ENCODE results near the gene PLXNA2.

The PLXNA2 gene

GRCh38 chr1:208108213-208108608 lies 136.0 kb downstream of the PLXNA2 start:
- DNase-seq = no peak

- DNase-seq = no peak
Measured at GRCh38 chr1:208107425-208108212, 136.6 kb downstream of the PLXNA2 start.

DNA sequence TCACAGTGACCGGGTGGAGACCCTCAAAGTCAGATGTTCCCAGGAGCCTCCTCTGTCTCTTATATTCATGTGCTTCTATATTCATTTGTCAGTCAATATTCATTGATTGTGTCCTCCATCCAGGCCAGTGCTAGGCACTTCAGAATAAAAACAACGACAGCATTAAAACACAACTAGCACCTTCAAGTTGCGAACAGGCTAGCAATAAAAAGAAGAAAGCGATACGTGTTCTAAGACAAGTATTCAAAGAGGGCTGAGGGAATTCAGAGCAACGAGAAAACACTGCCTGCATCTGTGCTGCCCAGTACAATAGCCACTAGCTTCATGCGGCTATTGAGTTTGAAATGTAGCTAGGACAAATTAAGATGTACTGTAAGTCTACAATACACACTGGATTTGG lies 138.0 kb downstream of the PLXNA2 start:
- DNase-seq = no peak

- no peak for DNase-seq
Measured at GRCh38 chr1:208105756-208106155, 138.4 kb downstream of the PLXNA2 start.

DNA sequence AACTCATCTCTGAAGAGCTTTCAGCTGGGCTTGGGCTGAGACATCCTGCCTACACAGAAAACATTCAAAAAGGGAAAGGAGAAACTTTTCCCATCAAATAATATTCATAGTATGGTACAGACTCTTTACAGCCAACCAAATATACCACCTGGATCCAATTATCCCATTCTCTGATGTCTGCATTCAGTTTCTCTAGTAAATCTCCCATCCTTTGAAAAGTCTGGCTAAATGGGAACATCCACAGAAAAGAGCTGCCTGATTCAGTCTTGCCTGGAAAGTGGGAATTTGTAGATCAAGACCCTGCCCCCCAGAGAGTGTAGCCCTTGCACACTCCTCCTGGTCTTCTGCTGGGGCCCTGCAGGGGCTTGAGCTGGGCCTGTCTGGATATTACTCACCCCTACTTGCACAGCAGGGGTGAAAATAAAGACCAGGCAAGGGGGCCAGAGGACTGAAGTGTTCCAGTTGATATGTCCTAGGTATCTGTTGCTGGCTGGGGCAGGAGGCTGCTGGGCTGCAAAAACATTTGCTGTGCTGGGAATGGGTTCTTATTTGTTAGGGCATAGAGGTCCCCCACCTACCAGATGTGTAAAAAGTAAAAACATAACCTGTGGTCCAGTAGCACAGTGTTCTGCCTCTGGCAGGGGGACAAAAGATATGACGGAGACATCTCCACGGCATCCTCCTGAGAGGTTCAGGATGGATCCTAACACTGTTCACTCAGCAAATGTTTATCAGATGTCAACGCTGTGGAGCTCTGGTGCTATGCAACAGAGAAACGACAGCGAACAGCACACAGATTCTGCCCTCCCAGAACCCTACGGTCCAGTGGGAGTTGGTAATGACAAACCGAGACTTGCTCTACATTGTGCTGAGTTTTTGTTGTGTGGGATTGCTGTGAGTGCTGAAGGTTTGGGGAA lies 140.3 kb downstream of the PLXNA2 start:
- DNase-seq = no peak

GRCh38 chr1:208101661-208102431 lies 142.3 kb downstream of the PLXNA2 start:
- DNase-seq = no peak

GRCh38 chr1:208100906-208101305 lies 143.3 kb downstream of the PLXNA2 start:
- DNase-seq = no peak

DNA sequence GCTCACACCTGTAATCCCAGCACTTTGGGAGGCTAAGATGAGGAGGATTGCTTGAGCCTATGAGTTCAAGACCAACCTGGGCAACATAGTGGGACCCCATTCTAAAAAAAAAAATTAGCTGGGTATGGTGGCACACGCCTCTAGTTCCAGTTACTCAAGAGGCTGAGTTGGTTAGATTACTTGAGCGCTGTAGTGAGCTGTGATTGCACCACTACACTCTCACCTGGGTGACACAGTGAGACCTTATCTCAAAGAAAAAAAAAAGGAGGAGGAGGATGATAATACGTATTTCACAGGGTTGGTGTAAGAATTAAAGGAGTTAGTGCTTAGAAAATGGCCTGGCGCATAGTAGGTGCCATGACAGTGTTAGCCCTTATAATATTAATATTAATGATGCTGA lies 144.1 kb downstream of the PLXNA2 start:
- no peak for DNase-seq

GRCh38 chr1:208098773-208099172 lies 145.4 kb downstream of the PLXNA2 start:
- no peak for DNase-seq

DNA sequence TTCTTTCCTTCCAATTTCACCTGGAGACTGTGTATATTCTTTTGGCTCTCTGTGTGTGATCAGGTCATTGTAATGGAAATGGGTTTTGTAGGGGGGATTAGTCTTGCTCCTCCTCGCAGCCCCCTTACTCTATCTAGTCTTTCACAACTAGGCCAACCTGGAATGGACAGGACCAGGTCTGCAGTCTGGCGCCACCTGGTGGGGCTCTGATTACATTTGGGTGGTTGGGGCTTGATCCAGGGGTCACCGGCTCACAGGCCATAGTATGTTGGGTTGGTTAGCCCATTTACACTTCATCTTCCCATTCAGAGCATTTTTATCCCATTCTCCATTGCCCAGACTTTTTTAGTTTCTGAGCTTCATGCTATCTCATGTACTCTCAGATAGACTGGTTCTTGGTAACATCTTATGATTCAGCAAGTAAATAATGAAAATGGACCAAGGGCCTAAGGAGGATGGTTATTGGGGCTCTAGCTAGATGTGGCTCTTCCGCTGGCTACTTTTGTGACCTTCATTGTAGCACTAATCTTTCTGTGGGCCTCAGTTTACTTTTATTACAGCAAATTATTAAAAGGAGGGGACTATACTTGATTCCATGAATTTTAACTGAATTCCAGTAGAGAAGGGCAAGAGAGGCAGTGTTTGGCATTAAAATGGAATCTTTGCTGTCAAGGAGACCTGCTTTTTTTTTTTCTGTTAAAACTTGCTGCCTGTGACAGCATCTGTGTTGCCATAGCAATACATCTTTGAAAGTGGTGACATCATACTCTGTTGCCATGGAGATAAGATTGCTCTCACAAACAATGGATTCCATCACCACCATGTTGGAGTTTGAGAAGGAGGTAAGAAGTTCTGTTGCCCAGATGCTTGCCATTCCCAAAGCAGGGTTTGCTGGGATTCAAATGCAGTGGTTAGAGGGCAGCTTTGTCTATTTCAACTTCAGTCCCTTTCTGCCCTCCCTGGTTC lies 150.1 kb downstream of the PLXNA2 start:
- DNase-seq = no peak

DNA sequence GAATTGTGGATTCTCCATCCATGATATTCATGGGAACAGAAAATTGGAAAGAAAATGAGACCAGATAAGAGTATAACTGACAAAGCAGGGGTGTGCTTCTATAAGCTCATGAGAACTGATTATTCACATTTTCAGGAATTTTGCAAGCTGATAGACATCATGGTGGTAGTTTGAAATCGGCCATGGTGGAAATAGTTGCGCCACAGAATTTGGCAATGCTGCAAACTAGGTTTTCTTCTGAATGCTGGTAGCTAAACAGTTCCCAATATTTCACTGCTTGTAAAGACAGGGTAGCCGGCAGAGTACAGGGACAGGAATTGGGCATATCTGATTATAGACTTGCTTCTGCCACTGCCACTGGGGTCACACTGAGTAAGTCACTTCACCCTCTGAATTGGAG lies 151.1 kb downstream of the PLXNA2 start:
- no peak for DNase-seq

GRCh38 chr1:208090388-208091301 lies 153.5 kb downstream of the PLXNA2 start:
- no peak for DNase-seq

DNA sequence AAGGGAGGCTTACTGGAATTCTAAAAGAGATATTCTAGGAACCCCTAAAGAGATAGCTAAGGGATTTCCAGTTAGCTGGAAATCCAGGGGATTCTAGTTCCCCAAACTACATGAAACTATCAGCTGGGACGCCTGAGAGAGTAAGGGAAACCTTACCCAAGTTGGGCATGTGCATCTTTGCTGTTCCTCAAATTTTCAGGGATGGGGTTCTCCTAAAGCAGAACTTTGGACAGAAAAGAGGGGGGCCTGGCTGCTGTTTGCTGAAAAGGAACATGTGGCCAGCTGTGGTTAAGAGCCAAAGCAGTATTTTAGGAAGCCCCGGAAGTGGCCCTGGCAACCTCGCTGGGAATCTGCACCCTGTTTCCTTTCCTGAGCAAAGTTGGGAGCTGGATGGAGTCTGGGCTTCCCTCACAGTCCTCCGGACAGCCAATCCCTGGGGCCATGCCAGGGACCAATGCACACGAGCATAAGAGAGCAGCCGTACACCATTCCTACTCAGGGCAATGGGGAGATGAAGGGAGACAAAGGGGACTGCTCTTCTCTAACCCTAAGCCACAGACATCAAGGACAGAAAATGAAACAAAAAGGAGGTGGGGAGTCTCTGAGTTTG lies 154.3 kb downstream of the PLXNA2 start:
- no peak for DNase-seq

DNA sequence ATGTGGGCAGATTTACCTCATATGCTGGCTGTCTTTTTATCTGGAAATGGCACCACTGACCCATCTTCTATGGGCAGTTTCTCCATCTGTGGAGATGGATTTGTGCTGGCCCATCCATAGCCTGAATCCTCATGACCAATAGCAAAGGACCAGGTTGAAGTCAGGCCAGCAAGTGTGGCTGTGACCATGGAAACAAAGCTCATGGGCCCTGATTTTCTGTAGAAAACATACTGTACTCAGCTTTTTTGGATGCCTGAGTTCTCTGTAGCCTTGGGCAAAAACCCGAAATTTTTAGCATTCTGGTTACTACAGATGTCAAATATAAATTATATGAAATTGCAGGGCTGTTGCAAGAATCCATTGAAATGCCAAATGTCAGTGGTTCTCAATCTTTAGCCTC lies 155.0 kb downstream of the PLXNA2 start:
- no peak for DNase-seq

- no peak for DNase-seq
Measured at GRCh38 chr1:208088319-208088718, 155.9 kb downstream of the PLXNA2 start.

DNA sequence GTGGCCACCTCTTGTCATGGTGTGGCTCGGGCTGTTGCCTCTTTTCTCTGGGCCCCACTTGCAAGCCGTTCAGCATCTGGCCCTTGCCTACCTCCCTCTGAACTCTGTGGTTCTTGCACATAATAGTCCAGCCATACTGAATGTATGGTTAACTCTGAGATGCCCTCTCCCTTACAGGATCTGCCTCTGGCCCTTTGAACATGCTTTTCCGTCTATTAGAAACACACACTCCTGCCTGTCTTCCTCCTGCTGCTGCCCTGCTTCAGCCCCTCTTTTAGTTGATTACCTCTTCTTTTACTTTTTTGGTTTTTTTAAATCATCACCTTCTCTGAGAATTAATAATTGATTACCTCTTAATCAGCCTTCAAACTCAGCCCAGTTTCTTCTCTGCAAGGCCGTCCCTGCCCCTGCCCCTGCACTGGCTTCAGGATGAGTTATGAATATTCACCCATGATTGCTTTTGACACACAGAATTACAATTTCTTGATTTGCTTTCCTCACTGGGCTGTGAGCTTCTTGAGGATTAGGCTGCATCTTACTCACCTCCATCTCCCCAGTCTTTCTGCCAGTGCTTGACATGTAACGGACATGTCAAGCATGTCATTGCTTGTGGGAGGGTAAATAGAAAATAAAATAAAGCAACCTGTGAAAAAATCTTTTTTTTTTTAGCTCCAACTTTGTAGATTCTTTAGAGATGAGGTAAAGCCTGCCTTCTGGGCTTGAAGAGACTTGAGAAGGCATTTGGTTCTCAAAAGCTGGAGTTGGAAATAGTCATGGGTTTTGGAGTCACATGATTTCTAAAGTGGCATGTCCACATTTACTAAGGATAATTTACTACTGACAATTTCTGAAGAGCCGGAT lies 158.3 kb downstream of the PLXNA2 start:
- no peak for DNase-seq

DNA sequence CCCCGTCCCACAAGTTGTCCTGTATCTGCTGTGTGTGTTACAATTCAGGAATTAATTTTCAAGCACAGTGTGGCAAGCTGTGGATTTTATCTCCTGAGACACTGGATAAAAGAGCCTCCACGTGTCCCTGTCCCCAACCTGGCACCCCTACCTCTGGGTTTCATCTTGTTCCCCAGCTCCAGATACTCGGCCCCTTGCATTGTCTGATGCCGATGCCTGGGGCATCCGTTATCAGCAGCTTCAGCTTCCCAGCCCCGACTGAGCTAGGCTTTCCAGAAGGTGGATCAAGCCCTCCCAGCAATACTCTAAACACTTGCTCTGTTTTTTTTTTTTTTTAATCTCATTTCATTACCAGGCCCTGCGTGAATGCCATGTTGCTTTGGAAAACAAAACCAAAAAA lies 159.4 kb downstream of the PLXNA2 start:
- DNase-seq = no peak

- DNase-seq = no peak
Measured at GRCh38 chr1:208084220-208084619, 160.0 kb downstream of the PLXNA2 start.

GRCh38 chr1:208083715-208084085 lies 160.5 kb downstream of the PLXNA2 start:
- no peak for DNase-seq

All from SIG-M5 (cell line).